Esophagus squamous epithelium (tissue), 5 donors: ENCODE results near the gene CTDP1. TPM values are rescaled to one million over a fixed set of nuclear protein-coding genes. Genes with fewer than 3 reads are reported as not detected.

Source experiments
- DNase-seq: peaks from one replicate; lab custom pipeline; 2025; lab: John Stamatoyannopoulos, UW
- H3K27ac ChIP-seq, 4 donors: fragments of 200-600 bp; sonication (generic); one replicate each; pipeline ENCODE4 v1.5.1; 2016 to 2019; ENCODE audit warnings: mild to moderate bottlenecking in 1 of 4
- H3K27me3 ChIP-seq, 4 donors: fragments of 200-600 bp; sonication (generic); 1 replicate in 3 of 4; 2 replicates in 1 of 4; pipeline versions ENCODE4 v1.5.1 to v1.6.0; 2017 to 2021; ENCODE audit warnings: antibody characterized with exemption in 1 of 4
- H3K36me3 ChIP-seq, 3 donors: fragments of 200-600 bp; sonication (generic); one replicate each; pipeline ENCODE4 v1.5.1; 2016 to 2019
- H3K4me1 ChIP-seq, 3 donors: fragments of 200-600 bp; sonication (generic); one replicate each; pipeline ENCODE4 v1.5.1; 2017 to 2019
- H3K4me3 ChIP-seq, 4 donors: fragments of 200-600 bp; sonication (generic); 1 replicate in 3 of 4; 2 replicates in 1 of 4; pipeline ENCODE4 v1.5.1; 2016 to 2019; ENCODE audit warnings: mild to moderate bottlenecking in 2 of 4, moderate library complexity in 1 of 4
- H3K9me3 ChIP-seq, 3 donors: fragments of 200-600 bp; sonication (generic); one replicate each; pipeline ENCODE4 v1.5.1; 2016 to 2019
- CTCF ChIP-seq, 6 experiments: fragments of 450-650 bp in 4 of 6; fragments of 200-600 bp in 2 of 6; sonication (generic) in 2 of 6; IDR thresholded peaks; one replicate each; pipeline ENCODE4 v1.5.1; 2016 to 2019; ENCODE audit warnings: antibody characterized with exemption in 6 of 6, mild to moderate bottlenecking in 4 of 6, moderate library complexity in 4 of 6
- POLR2A ChIP-seq, 4 donors: fragments of 450-650 bp; IDR thresholded peaks; one replicate each; pipeline ENCODE4 v1.6.1; 2017; ENCODE audit warnings: antibody characterized with exemption in 4 of 4, mild to moderate bottlenecking in 4 of 4, moderate library complexity in 3 of 4
- WGBS, 2 donors: methylation state at CpG; one replicate each; pipeline ENCODE4 v1.1.5; 2018; 5-methylcytosine and 5-hydroxymethylcytosine counted together
- intact Hi-C: fragments of 100-400 bp; cut with DNase I; formaldehyde crosslinking; loops from one replicate; pipeline ENCODE4 v1.15.0; 2022
- total RNA-seq, 4 donors: library from RNA; depleted of rRNA; stranded (reverse); fragments of >200 nt; gene quantifications; one replicate each; pipeline ENCODE4 v1.1.0, GENCODE V29; 2016
- donor health status: DM: yes; HTN: yes; CAD: no.

The CTDP1 gene
- total RNA-seq, 4 donors from 2014 or later = 10.5 to 17.1 (median 15.5) TPM

GRCh38 chr18:79680100-79680879 lies 687 bp downstream of the CTDP1 start:
- Histone ChIP-seq H3K36me3 (peaks cover 0 to 14% (median 0%) of the 10 kb centered on the region in 3 donors), H3K27me3 (no peaks in the 10 kb centered on the region), H3K27ac (peak overlapping the region; percentile 93 to 100 (median 98)), H3K4me1 (peaks cover 24 to 60% (median 25%) of the 10 kb centered on the region in 3 donors), H3K4me3 (peak overlapping the region; percentile 68 to 100 (median 84)), H3K9me3 (no peaks in the 10 kb centered on the region)
- WGBS, 2 donors = 3 to 7% methylated on average over 9 to 16 of the region's 54 CpGs
- intact Hi-C loops = loop anchor here (10.0 kb wide), 2 partner anchors 265 to 355 kb away; partner anchors contain the start of gene RBFA
- no peak for TF ChIP-seq CTCF (IDR thresholded peaks at IDR 0.05)
- TF ChIP-seq POLR2A (IDR thresholded peaks at IDR 0.05) = no peak
- no peak for DNase-seq

GRCh38 chr18:79680891-79681339 lies 1.3 kb downstream of the CTDP1 start:
- TF ChIP-seq POLR2A (IDR thresholded peaks at IDR 0.05) (no peak), CTCF (IDR thresholded peaks at IDR 0.05) (no peak)
- Histone ChIP-seq H3K9me3 (no peaks in the 10 kb centered on the region), H3K27ac (peak overlapping the region; percentile 24 to 99 (median 95)), H3K27me3 (no peaks in the 10 kb centered on the region), H3K4me3 (peak overlapping the region; percentile 68 to 100 (median 84)), H3K4me1 (peaks cover 24 to 59% (median 25%) of the 10 kb centered on the region in 3 donors), H3K36me3 (peaks cover 0 to 14% (median 0%) of the 10 kb centered on the region in 3 donors)
- WGBS, 2 donors = 62 to 65% methylated on average over 11 to 17 of the region's 20 CpGs
- intact Hi-C loops = loop anchor here (10.0 kb wide), 2 partner anchors 264 to 354 kb away; partner anchors contain the start of gene RBFA
- DNase-seq = no peak

GRCh38 chr18:79681484-79682387 lies 2.1 kb downstream of the CTDP1 start:
- Histone ChIP-seq H3K27me3 (no peaks in the 10 kb centered on the region), H3K27ac (peak overlapping the region in 2 of 4 donors; percentile 24 to 93), H3K9me3 (no peaks in the 10 kb centered on the region), H3K4me3 (peak overlapping the region in 1 of 4 donors; percentile 100), H3K36me3 (peaks cover 0 to 14% (median 0%) of the 10 kb centered on the region in 3 donors), H3K4me1 (peaks cover 24 to 55% (median 25%) of the 10 kb centered on the region in 3 donors)
- no peak for TF ChIP-seq CTCF (IDR thresholded peaks at IDR 0.05)
- no peak for TF ChIP-seq POLR2A (IDR thresholded peaks at IDR 0.05)
- DNase-seq = no peak
- WGBS, 2 donors = 81 to 95% methylated on average over 4 to 6 of the region's 21 CpGs
- intact Hi-C loops = loop anchor here (10.0 kb wide), 2 partner anchors 263 to 353 kb away; partner anchors contain the start of gene RBFA

- Histone ChIP-seq H3K27ac (no peak overlapping the region), H3K9me3 (no peaks in the 10 kb centered on the region), H3K27me3 (no peaks in the 10 kb centered on the region), H3K4me1 (peaks cover 24 to 48% (median 25%) of the 10 kb centered on the region in 3 donors), H3K36me3 (peaks cover 0 to 7% (median 0%) of the 10 kb centered on the region in 3 donors), H3K4me3 (no peak overlapping the region)
- 83 to 85% methylated on average over 11 of the region's 11 CpGs for WGBS, 2 donors
- no peak for DNase-seq
- no peak for TF ChIP-seq POLR2A (IDR thresholded peaks at IDR 0.05)
- no peak for TF ChIP-seq CTCF (IDR thresholded peaks at IDR 0.05)
- intact Hi-C loops = loop anchor here (10.0 kb wide), 2 partner anchors 262 to 352 kb away; partner anchors contain the start of gene RBFA
These were observed 2.9 kb downstream of the CTDP1 start for GRCh38 chr18:79682481-79682880.
